ENCODE results near the gene ADPRH. TPM values are rescaled to one million over a fixed set of nuclear protein-coding genes. Genes with fewer than 3 reads are reported as not detected.

ADPRH gene
- total RNA-seq, 2 donors from 2014 or later = 7.5 to 9.7 TPM

DNA sequence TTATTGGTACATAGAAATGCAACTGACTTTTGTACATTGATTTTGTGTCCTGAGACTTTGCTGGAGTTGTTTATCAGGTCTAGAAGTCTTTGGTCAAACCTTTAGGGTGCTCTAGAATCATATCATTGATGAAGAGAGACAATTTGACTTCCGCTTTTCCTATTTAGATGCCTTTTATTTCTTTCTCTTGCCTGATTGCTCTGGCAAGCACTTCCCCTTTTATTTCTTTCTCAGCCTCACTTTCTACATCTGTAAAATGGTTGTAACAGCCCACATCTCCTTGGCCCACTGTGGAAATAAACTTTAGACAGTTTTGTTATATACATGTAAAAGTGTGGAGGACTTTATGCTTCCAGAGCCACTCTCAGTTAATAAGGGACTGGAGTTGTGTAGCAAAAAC lies 32.4 kb downstream of the ADPRH start:
- no peaks in the 10 kb centered on the region for H3K27me3 ChIP-seq
- no peak overlapping the region for H3K27ac ChIP-seq
- DNase-seq (ENCODE audit: low spot score) = no peak
- no peaks in the 10 kb centered on the region for H3K36me3 ChIP-seq
- TF ChIP-seq, protein P1, sequence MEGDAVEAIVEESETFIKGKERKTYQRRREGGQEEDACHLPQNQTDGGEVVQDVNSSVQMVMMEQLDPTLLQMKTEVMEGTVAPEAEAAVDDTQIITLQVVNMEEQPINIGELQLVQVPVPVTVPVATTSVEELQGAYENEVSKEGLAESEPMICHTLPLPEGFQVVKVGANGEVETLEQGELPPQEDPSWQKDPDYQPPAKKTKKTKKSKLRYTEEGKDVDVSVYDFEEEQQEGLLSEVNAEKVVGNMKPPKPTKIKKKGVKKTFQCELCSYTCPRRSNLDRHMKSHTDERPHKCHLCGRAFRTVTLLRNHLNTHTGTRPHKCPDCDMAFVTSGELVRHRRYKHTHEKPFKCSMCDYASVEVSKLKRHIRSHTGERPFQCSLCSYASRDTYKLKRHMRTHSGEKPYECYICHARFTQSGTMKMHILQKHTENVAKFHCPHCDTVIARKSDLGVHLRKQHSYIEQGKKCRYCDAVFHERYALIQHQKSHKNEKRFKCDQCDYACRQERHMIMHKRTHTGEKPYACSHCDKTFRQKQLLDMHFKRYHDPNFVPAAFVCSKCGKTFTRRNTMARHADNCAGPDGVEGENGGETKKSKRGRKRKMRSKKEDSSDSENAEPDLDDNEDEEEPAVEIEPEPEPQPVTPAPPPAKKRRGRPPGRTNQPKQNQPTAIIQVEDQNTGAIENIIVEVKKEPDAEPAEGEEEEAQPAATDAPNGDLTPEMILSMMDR (IDR thresholded peaks at IDR 0.05) = no peak
- H3K9me3 ChIP-seq = no peaks in the 10 kb centered on the region
- no peaks in the 10 kb centered on the region for H3K4me1 ChIP-seq
- no peak overlapping the region for H3K4me3 ChIP-seq

DNA sequence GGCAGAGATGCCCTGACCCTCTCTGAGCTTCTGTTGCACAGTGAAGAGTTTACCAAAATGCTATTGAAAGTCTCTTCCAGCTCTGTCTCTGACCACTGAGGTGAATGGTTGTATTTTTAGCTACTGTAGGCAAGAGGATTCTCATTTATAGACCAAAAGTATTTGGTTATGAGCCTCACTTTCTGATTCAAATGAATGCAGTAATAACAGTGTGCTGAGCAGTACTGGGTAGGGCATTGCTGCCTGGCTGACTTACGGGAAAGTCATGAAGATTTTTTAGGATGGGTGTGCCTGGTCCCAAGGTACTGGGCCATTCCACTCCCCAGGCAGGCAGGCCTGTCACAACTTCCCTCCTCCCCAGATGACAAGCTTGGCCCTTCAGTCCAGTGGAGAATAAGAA lies 33.9 kb downstream of the ADPRH start:
- Histone ChIP-seq H3K9me3 (no peaks in the 10 kb centered on the region), H3K27me3 (no peaks in the 10 kb centered on the region), H3K4me1 (no peaks in the 10 kb centered on the region), H3K4me3 (no peak overlapping the region), H3K27ac (no peak overlapping the region), H3K36me3 (no peaks in the 10 kb centered on the region)
- TF ChIP-seq, protein P1 (IDR thresholded peaks at IDR 0.05) = no peak
- no peak for DNase-seq (ENCODE audit: low spot score)

- no peak overlapping the region for H3K4me3 ChIP-seq
- TF ChIP-seq, protein P1 (IDR thresholded peaks at IDR 0.05) = no peak
- DNase-seq (ENCODE audit: low spot score) = no peak
- no peaks in the 10 kb centered on the region for H3K4me1 ChIP-seq
- no peaks in the 10 kb centered on the region for H3K36me3 ChIP-seq
- H3K27me3 ChIP-seq = no peaks in the 10 kb centered on the region
- no peaks in the 10 kb centered on the region for H3K9me3 ChIP-seq
- H3K27ac ChIP-seq = no peak overlapping the region
These were observed 34.6 kb downstream of the ADPRH start for GRCh38 chr3:119613872-119614271.

DNA sequence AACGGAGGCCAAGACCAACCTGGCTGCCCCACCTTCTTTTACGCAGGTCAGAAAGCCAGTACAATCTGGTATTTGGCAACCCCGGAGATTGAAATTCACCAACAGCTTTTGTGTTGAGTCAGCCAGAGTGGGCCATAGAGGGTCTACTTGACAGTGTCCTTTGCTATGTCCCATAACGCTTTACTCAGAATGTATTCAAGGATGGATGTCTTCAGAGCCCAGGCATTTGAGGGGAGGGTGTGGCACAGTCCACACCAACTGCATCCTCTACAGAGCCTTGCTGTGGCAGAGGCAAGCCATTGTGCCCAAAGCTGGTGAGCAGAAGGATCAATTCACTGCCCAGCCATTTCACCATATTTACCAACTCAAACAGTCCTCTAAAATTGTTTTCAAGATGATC lies 36.8 kb downstream of the ADPRH start:
- Histone ChIP-seq H3K4me1 (no peaks in the 10 kb centered on the region), H3K27ac (no peak overlapping the region), H3K27me3 (no peaks in the 10 kb centered on the region), H3K9me3 (no peaks in the 10 kb centered on the region), H3K4me3 (no peak overlapping the region), H3K36me3 (no peaks in the 10 kb centered on the region)
- no peak for DNase-seq (ENCODE audit: low spot score)
- TF ChIP-seq, protein P1 (IDR thresholded peaks at IDR 0.05) = no peak

DNA sequence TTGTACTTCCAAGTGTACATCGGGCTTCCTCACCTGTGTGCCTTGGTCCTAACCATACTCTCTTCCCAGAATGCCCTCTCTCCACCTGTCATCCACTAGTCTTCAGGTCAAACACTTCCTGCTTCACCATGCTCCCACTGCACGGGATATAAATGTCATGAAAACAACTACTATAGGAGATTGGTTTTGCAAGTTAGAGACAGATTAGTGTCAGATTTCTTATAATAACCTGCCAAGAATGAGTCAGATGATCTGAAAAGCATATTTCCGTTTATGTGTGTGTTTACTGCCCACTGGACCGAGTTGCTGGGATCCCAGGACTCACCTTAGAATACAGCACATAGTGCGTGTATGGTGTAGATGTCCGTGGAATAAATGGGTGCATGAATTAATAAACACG lies 39.8 kb downstream of the ADPRH start:
- H3K4me3 ChIP-seq = no peak overlapping the region
- no peaks in the 10 kb centered on the region for H3K27me3 ChIP-seq
- TF ChIP-seq, protein P1 (IDR thresholded peaks at IDR 0.05) = no peak

GRCh38 chr3:119620899-119621298 lies 41.6 kb downstream of the ADPRH start:
- DNase-seq (ENCODE audit: low spot score) = no peak
- peaks cover 0 to 7% of the 10 kb centered on the region in 2 donors for H3K4me1 ChIP-seq
- TF ChIP-seq, protein P1 (IDR thresholded peaks at IDR 0.05) = no peak
- H3K4me3 ChIP-seq = no peak overlapping the region
- no peaks in the 10 kb centered on the region for H3K9me3 ChIP-seq
- no peak overlapping the region for H3K27ac ChIP-seq
- no peaks in the 10 kb centered on the region for H3K27me3 ChIP-seq
- H3K36me3 ChIP-seq = no peaks in the 10 kb centered on the region

More for the DNA sequence above, 39.8 kb downstream of the ADPRH start:
- Histone ChIP-seq H3K4me1 (no peaks in the 10 kb centered on the region), H3K9me3 (no peaks in the 10 kb centered on the region), H3K27ac (no peak overlapping the region), H3K36me3 (no peaks in the 10 kb centered on the region)
- DNase-seq (ENCODE audit: low spot score) = no peak

Measured in right atrium auricular region (tissue), 2 donors.